BLaER1 (cell line): Measurements from ENCODE around the gene XPR1.
"Not testable (repeated sequence)": the region's sequence is repeated elsewhere in the genome, so short reads cannot be mapped to it uniquely, and the experiment has no call there.

Experiments used
- H3K27ac ChIP-seq: shearing (Covaris generic); formaldehyde crosslinking; 2 replicates; pipeline ENCODE4 v1.8.1; 2022
- H3K27me3 ChIP-seq: shearing (Covaris generic); formaldehyde crosslinking; 2 replicates; pipeline ENCODE4 v1.8.1; 2022
- H3K36me3 ChIP-seq: shearing (Covaris generic); formaldehyde crosslinking; 2 replicates; pipeline ENCODE4 v1.8.1; 2022
- H3K4me1 ChIP-seq: shearing (Covaris generic); formaldehyde crosslinking; 2 replicates; pipeline ENCODE4 v1.8.1; 2022
- H3K4me2 ChIP-seq: shearing (Covaris generic); formaldehyde crosslinking; 2 replicates; pipeline ENCODE4 v1.8.1; 2022
- H3K4me3 ChIP-seq: shearing (Covaris generic); formaldehyde crosslinking; 2 replicates; pipeline ENCODE4 v1.8.1; 2022
- H3K9ac ChIP-seq: shearing (Covaris generic); formaldehyde crosslinking; 2 replicates; pipeline ENCODE4 v1.8.1; 2022
- H3K9me3 ChIP-seq: shearing (Covaris generic); formaldehyde crosslinking; 2 replicates; pipeline ENCODE4 v1.8.1; 2022
- H4K20me1 ChIP-seq: shearing (Covaris generic); formaldehyde crosslinking; 2 replicates; pipeline ENCODE4 v1.8.1; 2022
- Cebpa-rat ChIP-seq: shearing (Covaris generic); IDR thresholded peaks from 2 replicates; pipeline ENCODE4 v1.8.1; 2022

Gene XPR1

DNA sequence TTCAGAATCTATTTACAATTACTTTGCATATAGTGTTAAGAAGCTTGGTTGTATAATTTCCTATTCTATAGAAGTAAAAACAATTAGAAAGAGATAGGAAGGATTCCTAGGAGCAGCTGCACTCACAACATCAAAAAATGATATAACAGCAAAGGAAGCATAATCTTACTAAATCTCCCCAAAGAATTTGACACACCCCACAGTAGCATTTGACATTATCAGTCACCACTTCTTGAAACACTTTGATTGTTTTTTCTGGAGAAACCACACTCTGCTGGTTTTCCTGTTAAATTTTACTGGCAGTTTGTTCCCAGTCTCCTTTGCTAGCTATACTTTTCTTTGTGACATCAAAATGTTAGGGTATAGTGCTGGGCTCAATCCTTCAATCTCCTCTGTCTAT, 180.1 kb downstream of the XPR1 start:
- Histone ChIP-seq H3K27me3 (no peaks in the 10 kb centered on the region), H3K4me3 (no peak overlapping the region), H3K4me2 (no peak overlapping the region), H3K36me3 (peaks cover 23% of the 10 kb centered on the region; the same call in 1 of the 2 replicates), H3K27ac (no peak overlapping the region), H4K20me1 (no peaks in the 10 kb centered on the region), H3K9ac (no peak overlapping the region), H3K4me1 (no peaks in the 10 kb centered on the region), H3K9me3 (no peaks in the 10 kb centered on the region)
- no peak for TF ChIP-seq Cebpa-rat

DNA sequence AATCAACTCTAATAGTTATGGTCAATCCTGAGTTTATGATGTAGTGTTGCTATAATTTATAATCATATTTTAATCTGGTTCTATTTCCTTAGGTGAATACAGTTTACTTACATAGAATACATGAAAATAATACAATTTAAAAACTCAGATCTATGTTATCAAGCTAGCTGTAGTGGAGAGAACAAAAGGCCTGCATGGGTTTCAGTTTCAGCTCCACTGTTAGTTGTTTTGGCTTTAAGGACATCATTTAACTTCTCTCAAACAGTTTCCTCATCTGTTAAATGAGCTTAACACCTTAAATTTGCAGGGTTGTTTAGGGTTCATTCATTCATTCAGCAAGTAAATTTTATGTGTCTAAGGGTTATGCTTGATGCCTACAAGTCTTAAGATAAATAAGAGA, 182.4 kb downstream of the XPR1 start:
- Histone ChIP-seq H3K4me1 (no peaks in the 10 kb centered on the region), H3K9ac (no peak overlapping the region), H3K36me3 (peaks cover 13% of the 10 kb centered on the region; the same call in 1 of the 2 replicates), H3K4me3 (no peak overlapping the region), H3K27me3 (no peaks in the 10 kb centered on the region), H3K4me2 (no peak overlapping the region), H4K20me1 (no peaks in the 10 kb centered on the region), H3K27ac (no peak overlapping the region), H3K9me3 (no peaks in the 10 kb centered on the region)
- TF ChIP-seq Cebpa-rat, result no peak

DNA sequence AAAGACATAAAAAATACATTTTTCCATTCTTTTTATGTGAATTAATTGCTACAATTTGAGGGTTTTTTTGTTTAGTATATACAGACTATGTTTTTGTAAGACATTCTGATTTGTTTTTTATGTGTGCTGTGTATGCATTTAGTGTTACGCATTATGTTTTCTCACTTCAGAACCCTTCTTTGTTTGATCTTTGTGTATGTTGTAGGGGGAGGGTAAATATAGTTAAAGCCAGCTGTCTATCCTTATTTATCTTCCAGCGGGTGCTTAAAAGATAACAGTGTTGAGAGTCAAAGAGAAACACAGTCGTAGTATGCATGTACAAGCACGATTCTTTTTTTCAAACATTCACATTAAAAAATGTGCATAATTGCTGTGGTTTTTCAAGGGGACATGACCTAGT, 183.4 kb downstream of the XPR1 start:
- no peaks in the 10 kb centered on the region for H3K9me3 ChIP-seq
- no peaks in the 10 kb centered on the region for H4K20me1 ChIP-seq
- H3K27ac ChIP-seq, result no peak overlapping the region
- no peak overlapping the region for H3K4me3 ChIP-seq
- no peak for TF ChIP-seq Cebpa-rat
- no peaks in the 10 kb centered on the region for H3K4me1 ChIP-seq
- no peaks in the 10 kb centered on the region for H3K27me3 ChIP-seq
- no peak overlapping the region for H3K4me2 ChIP-seq
- peaks cover 13% of the 10 kb centered on the region; the same call in 1 of the 2 replicates for H3K36me3 ChIP-seq
- no peak overlapping the region for H3K9ac ChIP-seq

DNA sequence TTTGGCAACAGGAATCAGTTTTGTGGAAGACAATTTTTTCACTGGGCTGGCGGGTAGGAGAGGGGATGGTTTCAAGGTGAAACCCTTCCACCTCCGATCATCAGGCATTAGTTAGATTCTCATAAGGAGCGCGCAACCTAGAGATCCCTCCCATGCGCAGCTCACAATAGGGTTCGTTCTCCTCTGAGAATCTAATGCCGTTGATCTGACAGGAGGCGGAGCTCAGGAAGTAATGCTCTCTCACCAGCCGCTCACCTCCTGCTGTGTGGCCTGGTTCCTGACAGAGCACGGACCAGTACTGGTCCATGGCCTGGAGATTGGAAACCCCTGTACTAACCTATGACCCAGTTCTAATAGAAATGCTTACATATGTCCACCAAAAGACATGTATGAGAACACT, 184.3 kb downstream of the XPR1 start:
- Histone ChIP-seq H3K4me3 (no peak overlapping the region), H3K27ac (no peak overlapping the region), H3K4me2 (no peak overlapping the region), H3K9me3 (peaks cover 2% of the 10 kb centered on the region; the same call in 1 of the 2 replicates), H3K4me1 (no peaks in the 10 kb centered on the region), H3K27me3 (no peaks in the 10 kb centered on the region), H3K9ac (no peak overlapping the region), H4K20me1 (no peaks in the 10 kb centered on the region), H3K36me3 (peaks cover 13% of the 10 kb centered on the region; the same call in 1 of the 2 replicates)
- TF ChIP-seq Cebpa-rat, result no peak

DNA sequence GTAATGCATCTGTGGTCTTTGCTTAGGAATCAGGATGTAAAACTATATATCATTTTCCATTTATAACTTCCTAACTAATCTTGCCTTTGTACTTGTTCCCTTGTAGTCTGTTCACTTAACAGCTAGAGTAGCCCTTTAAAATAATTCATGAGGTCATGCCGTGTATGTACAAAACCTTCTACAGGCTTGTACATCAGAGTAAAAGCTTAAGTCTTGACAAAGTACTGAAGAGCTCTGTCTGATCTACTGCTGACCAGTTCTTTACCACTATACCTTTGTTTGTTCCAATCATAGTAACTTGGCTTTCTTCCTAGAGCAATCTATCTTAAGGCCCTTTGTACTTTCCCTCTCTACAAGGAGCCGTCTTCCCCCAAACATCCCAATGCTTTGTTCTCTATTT, 190.1 kb downstream of the XPR1 start:
- peaks cover 8% of the 10 kb centered on the region; the same call in 1 of the 2 replicates for H3K9me3 ChIP-seq
- H4K20me1 ChIP-seq, result no peaks in the 10 kb centered on the region
- no peaks in the 10 kb centered on the region for H3K27me3 ChIP-seq
- no peak overlapping the region for H3K4me3 ChIP-seq
- TF ChIP-seq Cebpa-rat, result no peak
- H3K27ac ChIP-seq, result no peak overlapping the region
- no peak overlapping the region for H3K9ac ChIP-seq
- H3K4me1 ChIP-seq, result no peaks in the 10 kb centered on the region
- no peak overlapping the region for H3K4me2 ChIP-seq
- peaks cover 12% of the 10 kb centered on the region; the same call in 1 of the 2 replicates for H3K36me3 ChIP-seq

DNA sequence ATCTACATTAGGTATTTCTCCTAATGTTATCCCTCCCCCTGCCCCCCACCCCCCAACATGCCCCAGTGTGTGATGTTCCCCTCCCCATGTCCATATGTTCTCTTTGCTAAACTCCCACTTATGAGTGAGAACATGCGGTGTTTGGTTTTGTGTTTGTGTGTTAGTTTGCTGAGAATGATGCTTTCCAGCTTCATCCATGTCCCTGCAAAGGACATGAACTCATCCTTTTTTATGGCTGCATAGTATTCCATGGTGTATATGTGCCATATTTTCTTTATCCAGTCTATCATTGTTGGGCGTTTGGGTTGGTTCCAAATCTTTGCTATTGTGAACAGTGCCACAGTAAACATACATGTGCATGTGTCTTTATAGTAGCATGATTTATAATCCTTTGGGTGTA, 199.7 kb downstream of the XPR1 start:
- not testable (repeated sequence) for H3K4me3 ChIP-seq, H3K9ac ChIP-seq, H3K27ac ChIP-seq, H4K20me1 ChIP-seq, H3K4me1 ChIP-seq, H3K4me2 ChIP-seq, H3K27me3 ChIP-seq
- Histone ChIP-seq H3K36me3 (peaks cover 33% of the 10 kb centered on the region), H3K9me3 (peaks cover 25% of the 10 kb centered on the region)

DNA sequence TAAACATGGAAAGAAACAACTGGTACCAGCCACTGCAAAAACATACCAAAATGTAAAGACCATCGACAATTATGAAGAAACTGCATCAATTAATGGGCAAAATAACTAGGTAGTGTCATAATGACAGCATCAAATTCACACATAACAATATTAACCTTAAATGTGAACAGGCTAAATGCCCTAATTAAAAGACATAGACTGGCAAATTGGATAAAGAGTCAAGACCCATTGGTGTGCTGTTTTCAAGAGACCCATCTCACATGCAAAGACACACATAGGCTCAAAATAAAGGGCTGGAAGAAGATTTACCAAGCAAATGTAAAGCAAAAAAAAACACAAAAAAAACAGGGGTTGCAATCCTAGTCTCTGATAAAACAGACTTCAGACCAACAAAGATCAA, 201.4 kb downstream of the XPR1 start:
- Histone ChIP-seq H3K9me3 (peaks cover 25% of the 10 kb centered on the region), H3K36me3 (peaks cover 28% of the 10 kb centered on the region)
- not testable (repeated sequence) for H3K4me2 ChIP-seq, H3K27me3 ChIP-seq, H3K9ac ChIP-seq, H3K4me3 ChIP-seq, H3K4me1 ChIP-seq, H4K20me1 ChIP-seq, H3K27ac ChIP-seq

DNA sequence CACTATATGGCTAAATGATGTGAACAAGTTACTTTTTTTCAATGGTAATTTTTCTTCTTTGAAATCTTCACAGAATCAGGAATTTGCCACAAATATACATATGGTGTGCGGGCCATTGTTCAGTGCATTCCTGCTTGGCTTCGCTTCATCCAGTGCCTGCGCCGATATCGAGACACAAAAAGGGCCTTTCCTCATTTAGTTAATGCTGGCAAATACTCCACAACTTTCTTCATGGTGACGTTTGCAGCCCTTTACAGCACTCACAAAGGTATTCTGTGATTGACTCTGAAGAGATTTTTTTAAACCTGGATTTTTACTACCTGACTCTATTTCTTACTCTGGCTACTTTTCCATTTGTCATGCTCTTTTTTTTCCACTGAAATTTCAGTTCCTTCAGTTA, 204.6 kb downstream of the XPR1 start:
- Histone ChIP-seq H3K27me3 (no peaks in the 10 kb centered on the region), H3K9me3 (peaks cover 25% of the 10 kb centered on the region), H3K4me3 (no peak overlapping the region), H3K36me3 (peaks cover 28% of the 10 kb centered on the region), H3K4me2 (no peak overlapping the region), H3K4me1 (no peaks in the 10 kb centered on the region), H3K27ac (no peak overlapping the region), H4K20me1 (no peaks in the 10 kb centered on the region), H3K9ac (no peak overlapping the region)
- no peak for TF ChIP-seq Cebpa-rat

DNA sequence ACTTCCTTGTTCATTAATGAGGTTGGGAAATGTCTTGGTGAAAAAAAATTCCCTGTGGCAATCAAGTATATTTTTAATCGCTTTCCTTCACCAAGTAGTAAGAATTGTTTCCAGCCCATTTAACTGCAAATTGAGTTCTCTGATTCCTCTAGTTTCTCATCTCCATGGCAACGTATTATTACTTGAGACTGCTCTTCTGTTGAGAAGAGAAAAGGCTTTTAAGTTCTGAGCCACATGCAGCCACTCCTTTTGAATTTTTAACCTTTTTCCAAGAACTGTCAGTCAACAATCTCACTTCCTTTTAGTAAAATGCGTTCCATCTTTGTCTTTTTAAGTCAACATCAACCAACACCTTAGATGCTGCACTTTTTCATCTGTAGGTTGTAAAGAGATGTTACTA, 205.2 kb downstream of the XPR1 start:
- Histone ChIP-seq H4K20me1 (no peaks in the 10 kb centered on the region), H3K9me3 (peaks cover 22% of the 10 kb centered on the region), H3K27ac (no peak overlapping the region), H3K27me3 (no peaks in the 10 kb centered on the region), H3K4me2 (no peak overlapping the region), H3K36me3 (peaks cover 28% of the 10 kb centered on the region), H3K9ac (no peak overlapping the region), H3K4me3 (no peak overlapping the region), H3K4me1 (no peaks in the 10 kb centered on the region)
- TF ChIP-seq Cebpa-rat, result no peak

DNA sequence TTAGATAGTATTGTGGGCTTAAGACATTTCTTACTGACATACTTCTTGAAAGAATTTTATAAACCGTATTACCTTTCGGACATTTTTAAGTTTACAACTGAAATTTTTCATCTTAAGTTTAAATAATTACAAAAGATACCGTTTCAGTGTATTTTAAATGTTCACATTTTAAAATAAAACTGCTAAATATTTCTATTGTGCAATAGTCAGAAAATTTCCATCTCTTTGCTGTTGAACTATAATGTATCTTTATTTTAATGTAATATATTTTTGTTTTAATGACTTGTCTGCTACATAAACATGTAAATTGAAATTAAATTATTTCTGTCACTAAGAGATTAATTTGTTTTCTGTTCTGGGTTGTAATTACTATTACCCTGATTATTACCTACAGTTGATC, 206.7 kb downstream of the XPR1 start:
- Histone ChIP-seq H3K4me3 (no peak overlapping the region), H3K27ac (no peak overlapping the region), H3K4me2 (no peak overlapping the region), H4K20me1 (no peaks in the 10 kb centered on the region), H3K9ac (no peak overlapping the region), H3K27me3 (no peaks in the 10 kb centered on the region), H3K9me3 (peaks cover 7% of the 10 kb centered on the region), H3K4me1 (no peaks in the 10 kb centered on the region), H3K36me3 (peaks cover 18% of the 10 kb centered on the region)
- TF ChIP-seq Cebpa-rat, result no peak

DNA sequence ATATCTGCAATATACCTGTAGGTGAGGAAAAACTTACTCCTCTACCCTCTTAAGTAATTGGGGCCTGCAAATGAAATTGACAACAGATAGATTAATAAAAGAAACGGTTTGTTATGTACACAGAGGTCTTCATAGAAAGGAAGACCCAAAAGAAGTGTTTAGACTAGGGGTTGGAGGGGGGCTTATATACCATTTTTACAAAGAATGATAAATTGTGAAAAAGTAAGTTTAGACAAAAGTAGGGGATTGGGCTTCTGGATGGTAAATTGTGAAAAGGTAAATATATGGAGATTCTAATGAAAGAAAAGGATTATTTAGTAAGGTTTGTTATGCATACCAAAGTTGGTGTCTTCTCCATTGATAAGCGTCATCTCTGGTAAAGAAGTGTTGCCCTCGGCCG, 207.7 kb downstream of the XPR1 start:
- H3K4me2 ChIP-seq, result no peak overlapping the region
- no peaks in the 10 kb centered on the region for H3K4me1 ChIP-seq

More for the DNA sequence above, 207.7 kb downstream of the XPR1 start:
- TF ChIP-seq Cebpa-rat, result no peak
- H3K27me3 ChIP-seq, result no peaks in the 10 kb centered on the region
- no peaks in the 10 kb centered on the region for H3K9me3 ChIP-seq
- H3K4me3 ChIP-seq, result no peak overlapping the region
- peaks cover 16% of the 10 kb centered on the region for H3K36me3 ChIP-seq
- no peaks in the 10 kb centered on the region for H4K20me1 ChIP-seq
- H3K27ac ChIP-seq, result no peak overlapping the region
- no peak overlapping the region for H3K9ac ChIP-seq
